ENCODE measurements around the gene ADAD2.

ADAD2 gene

DNA sequence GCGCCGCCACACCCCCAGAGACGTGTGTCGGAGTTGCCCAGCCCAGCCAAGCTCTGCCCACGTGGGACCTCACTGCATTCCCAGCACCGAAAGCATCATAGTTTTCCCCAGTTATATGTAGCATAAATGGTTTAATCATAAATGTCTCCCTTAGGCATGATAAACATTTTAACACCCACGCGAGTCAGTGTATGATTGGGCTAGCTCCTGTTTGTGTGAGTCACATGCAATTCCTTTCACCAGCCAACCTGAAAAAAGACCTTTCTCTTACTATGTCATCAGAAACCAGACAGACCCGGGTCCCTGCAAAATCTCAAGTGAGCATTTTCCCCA is 13.2 kb upstream of the ADAD2 start:
- no peak for FAIRE-seq

GRCh38 chr16:84178146-84178765 is 12.7 kb upstream of the ADAD2 start:
- FAIRE-seq, result no peak

GRCh38 chr16:84178892-84179611 is 11.9 kb upstream of the ADAD2 start:
- FAIRE-seq, result no peak

GRCh38 chr16:84179612-84180320 is 11.2 kb upstream of the ADAD2 start:
- FAIRE-seq, result no peak

DNA sequence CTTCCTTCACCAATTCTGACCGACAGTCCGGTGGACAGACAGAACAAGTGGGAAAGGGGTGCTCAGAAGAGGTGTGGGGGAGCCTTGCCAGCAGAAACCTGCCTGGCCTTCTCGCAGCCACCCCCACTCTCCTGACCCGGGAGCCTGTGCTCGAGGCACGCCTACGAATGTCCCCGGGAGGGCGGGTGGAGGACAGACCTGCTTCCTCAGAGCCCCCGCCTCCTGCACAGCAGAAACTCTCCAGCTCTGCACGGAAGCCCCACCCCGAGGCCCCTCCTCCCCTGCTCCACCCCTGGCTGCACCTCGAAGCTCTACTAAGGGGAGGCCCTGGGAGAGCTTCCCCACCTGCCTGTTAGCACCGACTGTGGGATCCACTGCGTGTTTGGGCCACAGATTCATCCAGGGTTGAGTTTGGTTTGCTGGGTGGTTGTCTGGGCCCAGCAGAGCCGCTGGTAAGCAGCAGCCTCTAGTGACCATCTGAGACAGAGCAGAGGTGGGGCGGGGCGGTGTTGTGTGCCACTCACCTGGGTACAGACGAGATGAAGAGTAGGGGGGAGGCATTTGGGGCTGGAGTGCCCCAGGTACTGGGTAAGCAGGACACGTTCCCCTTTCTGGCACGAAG is 10.3 kb upstream of the ADAD2 start:
- no peak for FAIRE-seq

GRCh38 chr16:84181144-84181915 is 9.6 kb upstream of the ADAD2 start:
- no peak for FAIRE-seq

GRCh38 chr16:84182104-84182503 is 8.9 kb upstream of the ADAD2 start:
- FAIRE-seq, result no peak

DNA sequence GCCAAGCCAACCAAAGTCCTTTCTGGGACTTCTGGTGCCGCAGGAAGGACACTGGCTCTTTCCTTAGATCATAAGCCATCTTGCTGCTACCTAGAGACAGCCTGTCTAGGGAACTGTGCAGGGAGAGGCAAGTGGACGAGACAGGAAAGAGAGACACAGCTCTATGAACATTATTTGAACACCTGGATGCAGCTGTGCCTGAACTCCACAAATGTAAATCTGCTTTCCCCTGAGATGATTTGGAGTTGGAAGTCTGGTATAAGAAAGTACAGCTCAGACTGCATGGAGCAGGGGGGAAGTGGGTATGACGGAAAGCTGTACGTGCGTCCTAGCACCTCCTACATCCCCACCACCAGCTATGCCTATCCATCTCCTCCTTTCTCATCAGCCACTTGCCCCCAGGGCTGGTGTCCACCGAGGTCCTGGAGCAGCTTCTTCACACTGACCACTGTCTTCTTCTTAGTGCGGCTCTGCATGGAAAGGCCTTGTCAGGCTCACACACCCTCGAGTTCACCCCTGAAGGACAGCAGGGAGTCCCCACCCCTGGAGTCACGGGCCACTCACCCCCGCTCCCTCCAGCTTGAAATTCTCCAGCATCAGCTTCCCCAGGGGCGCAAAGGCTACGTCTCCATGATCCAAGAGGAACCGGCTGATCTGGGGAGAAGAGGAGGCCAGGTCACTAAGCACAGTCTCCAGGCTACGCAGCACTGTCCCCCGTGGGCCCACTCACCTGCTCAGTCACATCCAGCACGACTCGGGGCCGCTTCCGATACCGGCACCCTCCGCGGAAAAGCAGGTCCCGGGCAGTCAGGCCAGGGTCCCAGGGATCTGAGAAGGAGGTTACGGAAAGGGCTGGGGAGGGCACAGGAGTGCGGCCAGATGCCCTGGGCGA is 8.0 kb upstream of the ADAD2 start:
- FAIRE-seq, result no peak

DNA sequence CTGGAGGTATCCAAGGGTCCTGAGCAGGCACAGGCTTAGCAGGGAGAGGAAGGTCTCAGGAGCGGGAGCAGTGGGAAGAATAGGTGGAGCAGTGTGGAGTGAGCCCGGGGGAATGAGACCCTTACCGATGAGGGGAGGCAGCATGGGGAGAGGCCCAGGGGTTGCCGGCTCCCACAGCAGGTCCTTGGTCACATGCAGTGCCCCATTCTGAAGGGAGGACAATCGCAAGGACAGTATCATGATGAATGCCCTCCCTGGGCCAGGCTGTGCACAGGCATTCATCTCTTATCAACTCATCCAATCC is 7.4 kb upstream of the ADAD2 start:
- FAIRE-seq, result no peak

GRCh38 chr16:84183911-84184591 is 6.9 kb upstream of the ADAD2 start:
- FAIRE-seq, result no peak

- FAIRE-seq, result no peak
These were observed 6.2 kb upstream of the ADAD2 start for GRCh38 chr16:84184775-84185174.

DNA sequence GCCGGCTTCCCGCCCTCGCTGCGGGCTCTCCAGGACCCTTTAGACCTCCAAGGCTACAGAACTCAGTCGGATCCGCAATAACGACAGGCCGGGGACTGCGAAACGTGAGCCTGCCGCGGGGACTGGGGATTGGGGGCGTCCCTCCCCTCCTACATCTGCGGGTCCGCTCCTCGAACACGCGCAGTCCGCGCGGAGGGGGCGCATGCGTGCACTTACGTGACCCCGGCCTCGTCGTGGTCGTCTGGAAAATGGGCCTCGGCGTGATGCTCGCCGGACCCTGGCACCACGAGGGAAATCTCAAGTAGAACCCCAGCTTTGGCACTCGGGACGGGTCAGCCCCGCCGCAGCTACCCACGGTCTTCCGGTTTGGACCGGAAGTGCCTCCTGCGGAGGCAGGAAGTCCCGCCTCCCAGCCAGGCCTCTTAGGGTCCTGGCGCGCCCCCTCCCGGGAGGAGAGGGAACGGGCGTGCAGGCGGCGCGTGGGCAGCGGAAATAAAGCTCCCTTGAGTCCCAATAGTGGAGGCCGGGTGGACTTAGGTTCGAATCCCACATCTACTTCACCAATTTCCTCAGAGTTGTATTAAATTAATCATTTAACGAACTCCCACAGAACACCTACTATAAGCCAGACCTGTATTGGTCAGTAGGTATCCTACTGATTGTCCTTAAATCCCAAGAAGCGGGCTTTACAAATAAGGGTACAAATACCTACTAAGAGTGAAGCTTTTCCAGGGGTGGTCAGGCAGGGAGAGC is 4.1 kb upstream of the ADAD2 start, which contains the start of gene TAF1C:
TSS of gene TAF1C (minus strand) at position 373 of the 753 bp plus-strand sequence. CDS start 2,069 bp downstream, outside the sequence.
- no peak for FAIRE-seq

GRCh38 chr16:84191466-84191865 is 509 bp downstream of the ADAD2 start:
- FAIRE-seq, result no peak

DNA sequence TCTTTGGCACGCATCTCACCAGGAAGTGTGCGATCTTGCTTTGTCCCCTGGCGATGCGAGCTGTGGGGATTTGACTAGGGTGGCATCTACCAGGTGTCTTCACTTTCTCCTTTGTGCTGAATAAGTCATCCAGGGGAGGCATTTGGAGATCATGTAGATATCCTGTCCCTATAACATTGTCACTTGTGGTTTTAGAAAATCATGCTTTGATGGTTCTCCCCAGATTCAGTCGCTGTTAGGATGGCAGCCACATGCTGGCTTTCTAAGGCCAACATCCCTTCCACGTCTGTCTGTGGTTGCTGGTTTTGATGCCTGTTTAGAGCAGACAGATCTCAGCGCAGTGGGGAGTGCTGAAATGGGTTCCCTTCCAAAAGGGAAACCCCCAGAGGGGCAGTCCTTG is 2.5 kb downstream of the ADAD2 start:
- no peak for FAIRE-seq

GRCh38 chr16:84194018-84194417 is 3.1 kb downstream of the ADAD2 start:
- FAIRE-seq, result no peak

- FAIRE-seq, result no peak
These were observed 3.7 kb downstream of the ADAD2 start for GRCh38 chr16:84194470-84195200.

DNA sequence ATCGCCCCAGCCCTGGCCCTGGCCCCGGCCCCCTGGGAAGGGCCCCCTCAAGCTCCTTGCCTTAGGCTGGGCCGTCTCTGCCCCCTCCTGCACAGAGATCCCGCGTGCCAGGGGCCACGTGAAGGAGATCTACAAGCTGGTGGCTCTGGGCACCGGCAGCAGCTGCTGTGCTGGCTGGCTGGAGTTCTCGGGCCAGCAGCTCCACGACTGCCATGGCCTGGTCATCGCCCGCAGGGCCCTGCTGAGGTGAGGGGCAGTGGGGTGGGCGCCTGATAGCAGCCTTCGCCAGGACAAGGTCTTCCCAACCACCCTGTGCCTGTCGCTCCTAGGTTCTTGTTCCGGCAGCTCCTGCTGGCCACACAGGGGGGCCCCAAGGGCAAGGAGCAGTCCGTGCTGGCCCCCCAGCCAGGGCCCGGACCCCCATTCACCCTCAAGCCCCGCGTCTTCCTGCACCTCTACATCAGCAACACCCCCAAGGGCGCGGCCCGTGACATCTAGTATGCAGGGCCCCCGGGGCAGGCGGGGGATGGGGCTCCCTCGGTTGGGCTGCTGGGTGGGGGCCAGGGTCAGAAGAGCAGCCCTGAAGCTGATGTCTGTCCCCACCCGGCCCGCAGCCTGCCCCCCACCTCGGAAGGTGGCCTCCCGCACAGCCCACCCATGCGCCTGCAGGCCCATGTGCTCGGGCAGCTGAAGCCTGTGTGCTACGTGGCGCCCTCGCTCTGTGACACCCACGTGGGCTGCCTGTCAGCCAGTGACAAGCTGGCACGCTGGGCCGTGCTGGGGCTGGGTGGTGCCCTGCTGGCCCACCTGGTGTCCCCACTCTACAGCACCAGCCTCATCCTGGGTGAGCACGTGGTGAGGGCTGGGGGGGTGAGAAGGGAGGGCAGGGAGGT is 4.5 kb downstream of the ADAD2 start:
- FAIRE-seq, result no peak

DNA sequence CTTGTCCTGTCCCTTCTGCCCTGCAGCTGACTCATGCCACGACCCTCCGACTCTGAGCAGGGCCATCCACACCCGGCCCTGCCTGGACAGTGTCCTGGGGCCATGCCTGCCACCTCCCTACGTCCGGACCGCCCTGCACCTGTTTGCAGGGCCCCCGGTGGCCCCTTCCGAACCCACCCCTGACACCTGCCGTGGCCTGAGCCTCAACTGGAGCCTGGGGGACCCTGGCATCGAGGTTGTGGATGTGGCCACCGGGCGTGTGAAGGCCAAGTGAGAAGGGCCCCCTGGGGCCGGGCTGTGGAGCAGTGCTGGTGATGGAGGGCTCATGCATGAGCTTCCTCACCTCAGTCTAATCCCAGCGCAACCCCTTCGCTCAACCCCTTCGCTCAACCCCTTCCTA is 5.1 kb downstream of the ADAD2 start:
- FAIRE-seq, result no peak

Measured in colon (tissue), 2 donors.